HepG2 (cell line): ENCODE measurements around the gene TTC5. TPM values are rescaled to one million over a fixed set of nuclear protein-coding genes. Genes with fewer than 3 reads are reported as not detected.
A peak's percentile ranks its signal among the peaks of the same experiment; 100 is the strongest.

ENCODE experiments used
- ASH2L ChIP-seq: fragments of 300-600, 200-600 bp; sonication (generic); IDR thresholded peaks from 2 replicates; pipeline ENCODE4 v1.7.0; 2017; ENCODE audit warnings: low read depth, mild to moderate bottlenecking, moderate library complexity, mixed read lengths, low read length; ENCODE audit not compliant: insufficient read length
- BORCS8-MEF2B ChIP-seq: sonication (generic); formaldehyde crosslinking; IDR thresholded peaks from 2 replicates; pipeline ENCODE4 v1.8.0; 2022; ENCODE audit warnings: mild to moderate bottlenecking, missing genetic modification reagents
- DPF2 ChIP-seq: sonication (generic); formaldehyde crosslinking; IDR thresholded peaks from 2 replicates; pipeline ENCODE4 v1.4.0; 2020; ENCODE audit warnings: mild to moderate bottlenecking, low read depth, missing genetic modification reagents, borderline replicate concordance
- DZIP1 ChIP-seq: sonication (generic); formaldehyde crosslinking; IDR thresholded peaks from 2 replicates; pipeline ENCODE4 v1.5.0; 2020; ENCODE audit warnings: mild to moderate bottlenecking, missing genetic modification reagents
- HCFC1 ChIP-seq: fragments of 150-350 bp; IDR thresholded peaks from 2 replicates; pipeline ENCODE4 v1.6.1; 2014; ENCODE audit warnings: low read depth, low read length
- HINFP ChIP-seq: sonication (generic); formaldehyde crosslinking; IDR thresholded peaks from 2 replicates; pipeline ENCODE4 v1.4.0; 2020; ENCODE audit warnings: low read depth, mild to moderate bottlenecking, missing genetic modification reagents
- HOMEZ ChIP-seq: IDR thresholded peaks from 2 replicates; pipeline ENCODE4 v1.6.1; 2016; ENCODE audit warnings: low read depth
- MAFK ChIP-seq, 2 experiments: IDR thresholded peaks in 1 of 2; conservative IDR thresholded peaks in 1 of 2; 2 replicates each; pipeline ENCODE4 v1.6.1; 2011; ENCODE audit warnings: improper control_type of control experiment in 2 of 2, low read length in 2 of 2
- PPARG ChIP-seq: conservative IDR thresholded peaks from 2 replicates; pipeline ENCODE4 v1.6.1; 2016; ENCODE audit warnings: missing biosample characterization, missing genetic modification reagents
- ZBTB40 ChIP-seq, 2 experiments: fragments of 450-650 bp in 1 of 2; sonication (generic) in 1 of 2; formaldehyde crosslinking in 1 of 2; IDR thresholded peaks; 2 replicates each; pipeline versions ENCODE4 v1.6.1 to v1.8.0; 2016 to 2022; ENCODE audit warnings: antibody characterized with exemption in 1 of 2, mild to moderate bottlenecking in 1 of 2, missing genetic modification reagents in 1 of 2
- ZNF3 ChIP-seq: IDR thresholded peaks from 2 replicates; pipeline ENCODE4 v1.7.0; 2017; ENCODE audit warnings: inconsistent platforms
- ZNF33A ChIP-seq: sonication (generic); formaldehyde crosslinking; IDR thresholded peaks from 2 replicates; pipeline ENCODE4 v1.5.1; 2020; ENCODE audit warnings: missing genetic modification reagents, mild to moderate bottlenecking, moderate library complexity, borderline replicate concordance
- polyA plus RNA-seq, 8 experiments: library from polyadenylated mRNA; depleted of rRNA in 3 of 8; stranded (reverse) in 7 of 8; unstranded in 1 of 8; fragments of >200 nt; fragmentation: Illumina TruSeq in 4 of 8; extraction: Trizol in 4 of 8; gene quantifications; 2 replicates each; pipeline versions ENCODE4 v1.2.1 to v1.2.3, GENCODE V29; 2011 to 2016; ENCODE audit warnings: low read depth in 4 of 8, missing spikeins in 1 of 8, mixed read lengths in 1 of 8; ENCODE audit not compliant: insufficient read depth in 1 of 8
- total RNA-seq, 5 experiments: library from RNA; depleted of rRNA; stranded (reverse); fragments of >200 nt; fragmentation: Illumina TruSeq; extraction: Trizol; gene quantifications; 2 replicates each; pipeline ENCODE4 v1.2.3, GENCODE V29; 2016; ENCODE audit warnings: low read depth in 1 of 5

The TTC5 gene
- total and polyA plus RNA-seq, 2 of the 13 experiments (the other 11 are each of a cell fraction or from before 2014, with no cell fraction given) = 8.7 to 28.5 TPM

GRCh38 chr14:20305265-20306078, at the start of gene TTC5 (continued):
- no peak for TF ChIP-seq ZBTB40 (IDR thresholded peaks at IDR 0.05)
- peak; percentile 61; the same call in 1 of the 2 replicates for TF ChIP-seq ZBTB40 (CRISPR knock-in tag; IDR thresholded peaks at IDR 0.05)
- no peak; the same call in 1 of the 2 replicates for TF ChIP-seq ZNF33A (CRISPR knock-in tag)
- TF ChIP-seq HINFP (CRISPR knock-in tag) = no peak
- peak; percentile 40; the same call in 1 of the 2 replicates for TF ChIP-seq HCFC1
- no peak for TF ChIP-seq DPF2 (CRISPR knock-in tag)
- no peak for TF ChIP-seq MAFK (conservative IDR thresholded peaks at IDR 0.05 in 1 of 2, IDR thresholded peaks at IDR 0.05 in 1 of 2; ENCODE audit: low read length in 2 of 2)
- TF ChIP-seq HOMEZ (CRISPR knock-in tag) = peak; percentile 97
- TF ChIP-seq ASH2L = peak; percentile 100
- no peak for TF ChIP-seq DZIP1
- no peak for TF ChIP-seq ZNF3 (CRISPR knock-in tag)
- TF ChIP-seq PPARG (CRISPR knock-in tag) = no peak
- peak; percentile 82 for TF ChIP-seq BORCS8-MEF2B (CRISPR knock-in tag)
